ENCODE data around the gene SOX10.

GRCh38 chr22:38016182-38017151 lies 32.1 kb upstream of the SOX10 start:
- TF ChIP-seq CTCF (conservative IDR thresholded peaks at IDR 0.05; ENCODE audit: low read length) (no peak), EZH2phosphoT487 (IDR thresholded peaks at IDR 0.05; ENCODE audit: borderline replicate concordance) (no peak)

Measured in Loucy (cell line).